Endothelial cell of umbilical vein (primary cell): ENCODE measurements around the gene DLST. TPM values are rescaled to one million over a fixed set of nuclear protein-coding genes. Genes with fewer than 3 reads are reported as not detected.

Experiments used
- BruUV-seq: library from RNA; stranded (reverse); fragments of 400-500 nt; replicated peaks from 2 replicates; lab custom pipeline; 2021; lab: Mats Ljungman, UMichigan
- CTCF ChIA-PET: fragments of 300-600, 350-600 bp; sonication (Branson Sonifier 250); formaldehyde crosslinking; loops from one replicate; lab custom pipeline; 2021; ENCODE audit warnings: antibody characterized with exemption, inconsistent platforms; lab: Charles Lee
- POLR2A ChIA-PET: fragments of 300-600, 350-600 bp; sonication (Branson Sonifier 250); formaldehyde crosslinking; loops from one replicate; lab custom pipeline; 2021; ENCODE audit warnings: antibody characterized with exemption, inconsistent platforms; lab: Charles Lee
- DNase-seq: peaks from one replicate; pipeline ENCODE4 v3.0.0-alpha.2; 2011; ENCODE audit warnings: low read depth, low spot score
- FAIRE-seq: peaks from 2 replicates; lab custom pipeline; 2011; peaks lifted over from hg19 to GRCh38; lab: Jason Lieb, UNC
- H2AFZ ChIP-seq: 2 replicates; pipeline ENCODE4 v1.6.0; 2012; ENCODE audit warnings: low read depth, low read length, control low read depth, inconsistent platforms
- H3K27ac ChIP-seq: 2 replicates; pipeline ENCODE4 v1.5.1; 2011; ENCODE audit warnings: low read depth, mild to moderate bottlenecking, control low read depth, low read length, moderate library complexity; ENCODE audit not compliant: insufficient read depth
- H3K27me3 ChIP-seq, 2 experiments: 2 replicates each; pipeline versions ENCODE4 v1.6.0 to v1.6.1; 2011; ENCODE audit warnings: low read length in 2 of 2, mixed read lengths in 1 of 2; ENCODE audit not compliant: control insufficient read depth in 2 of 2, insufficient read depth in 2 of 2
- H3K36me3 ChIP-seq, 2 experiments: 2 replicates in 1 of 2; 3 replicates in 1 of 2; pipeline ENCODE4 v1.5.1; 2011; ENCODE audit warnings: low read length in 2 of 2, mild to moderate bottlenecking in 1 of 2, moderate library complexity in 1 of 2; ENCODE audit not compliant: control insufficient read depth in 2 of 2, insufficient read depth in 2 of 2; ENCODE audit errors: extremely low read depth in 1 of 2
- H3K4me1 ChIP-seq: 3 replicates; pipeline ENCODE4 v1.5.1; 2011; ENCODE audit warnings: mild to moderate bottlenecking, low read length; ENCODE audit not compliant: control insufficient read depth, insufficient read depth; ENCODE audit errors: extremely low read depth
- H3K4me2 ChIP-seq: 2 replicates; pipeline ENCODE4 v1.6.1; 2011; ENCODE audit warnings: low read length, control low read depth, mixed read lengths; ENCODE audit not compliant: insufficient read depth
- H3K4me3 ChIP-seq, 3 experiments: fragments of 200-600 bp in 1 of 3; sonication (generic), shearing (Covaris generic) in 1 of 3; replicated peaks in 1 of 3; 2 replicates each; pipeline ENCODE4 v1.5.1; 2011 to 2016; ENCODE audit warnings: control low read depth in 3 of 3, low read length in 3 of 3, mild to moderate bottlenecking in 2 of 3, inconsistent platforms in 1 of 3, low read depth in 1 of 3, moderate library complexity in 1 of 3; ENCODE audit not compliant: insufficient read depth in 1 of 3
- H3K79me2 ChIP-seq: 2 replicates; pipeline ENCODE4 v1.6.0; 2012; ENCODE audit warnings: low read length, inconsistent platforms; ENCODE audit not compliant: control insufficient read depth, insufficient read depth
- H3K9ac ChIP-seq: replicated peaks from 2 replicates; pipeline ENCODE3; 2011; ENCODE audit warnings: low read length, control low read depth; ENCODE audit not compliant: insufficient read depth; ENCODE audit errors: extremely low read depth
- H3K9me1 ChIP-seq: replicated peaks from 3 replicates; pipeline ENCODE4 v1.6.0; 2011; ENCODE audit warnings: mild to moderate bottlenecking, low read length; ENCODE audit not compliant: control insufficient read depth, insufficient read depth; ENCODE audit errors: extremely low read depth
- H3K9me3 ChIP-seq: replicated peaks from 2 replicates; pipeline ENCODE4 v1.5.1; 2012; ENCODE audit warnings: low read length, inconsistent platforms; ENCODE audit not compliant: control insufficient read depth, insufficient read depth
- H4K20me1 ChIP-seq: replicated peaks from 2 replicates; pipeline ENCODE3; 2011; ENCODE audit warnings: mild to moderate bottlenecking, low read length; ENCODE audit not compliant: control insufficient read depth, insufficient read depth; ENCODE audit errors: extremely low read depth
- EZH2 ChIP-seq: IDR thresholded peaks from 2 replicates; pipeline ENCODE4 v1.6.1; 2012; ENCODE audit warnings: borderline replicate concordance, low read depth, mild to moderate bottlenecking, moderate library complexity, low read length, inconsistent platforms; ENCODE audit not compliant: severe bottlenecking
- FOS ChIP-seq: IDR thresholded peaks from 2 replicates; pipeline ENCODE4 v1.6.1; 2011; ENCODE audit warnings: mild to moderate bottlenecking, low read length, moderate library complexity, borderline replicate concordance; ENCODE audit not compliant: insufficient read depth
- GATA2 ChIP-seq: IDR thresholded peaks from 2 replicates; pipeline ENCODE4 v1.7.0; 2011; ENCODE audit warnings: low read depth, mild to moderate bottlenecking, moderate library complexity, mixed read lengths, low read length; ENCODE audit not compliant: insufficient read length, insufficient read depth
- JUN ChIP-seq: IDR thresholded peaks from 2 replicates; pipeline ENCODE4 v1.6.1; 2011; ENCODE audit warnings: borderline replicate concordance, low read depth; ENCODE audit not compliant: insufficient read length, insufficient read depth
- MYC ChIP-seq: IDR thresholded peaks from one replicate; pipeline ENCODE4 v1.6.1; 2011; ENCODE audit warnings: mild to moderate bottlenecking, low read depth, low read length
- POLR2A ChIP-seq: IDR thresholded peaks from 2 replicates; pipeline ENCODE4 v1.6.1; 2012; ENCODE audit warnings: low read depth, mild to moderate bottlenecking, control low read depth, low read length
- POLR2AphosphoS5 ChIP-seq: IDR thresholded peaks from 2 replicates; pipeline ENCODE4 v1.6.1; 2012; ENCODE audit warnings: low read depth, mild to moderate bottlenecking, control low read depth, low read length, moderate library complexity; ENCODE audit not compliant: insufficient read depth
- dilution Hi-C: fragments of 300-500 bp; cut with MboI; formaldehyde crosslinking; loops from one replicate; pipeline ENCODE4 v1.15.0; 2019; ENCODE audit warnings: low sequenced_read_pairs; ENCODE audit not compliant: extremely low pct_ligation_motif_present
- intact Hi-C: fragments of 100-400 bp; cut with micrococcal nuclease; formaldehyde crosslinking; loops from one replicate; pipeline ENCODE4 v1.10.0; 2022
- polyA plus RNA-seq, 4 experiments: library from polyadenylated mRNA; depleted of rRNA in 3 of 4; stranded (reverse) in 3 of 4; unstranded in 1 of 4; fragments of >200 nt; gene quantifications; 2 replicates each; pipeline versions ENCODE4 v1.2.1 to v1.2.3, GENCODE V29; 2011 to 2012; ENCODE audit warnings: missing spikeins in 1 of 4
- total RNA-seq: library from RNA; stranded (reverse); gene quantifications from 2 replicates; pipeline ENCODE4 v1.2.3, GENCODE V29; 2021
- TF ChIP-seq, protein P1 (sequence below): IDR thresholded peaks from 2 replicates; pipeline ENCODE4 v1.6.1; 2011; ENCODE audit not compliant: insufficient read depth, insufficient read length
- TF ChIP-seq, protein P2 (sequence below), 2 donors: IDR thresholded peaks; 1 replicate in 1 of 2; 2 replicates in 1 of 2; pipeline ENCODE4 v1.5.1; 2011; ENCODE audit warnings: low read length in 2 of 2, mild to moderate bottlenecking in 2 of 2, moderate library complexity in 2 of 2, control low read depth in 1 of 2, inconsistent platforms in 1 of 2, low read depth in 1 of 2; ENCODE audit not compliant: insufficient read depth in 1 of 2; ENCODE audit errors: extremely low read depth in 1 of 2

DLST gene
- total and polyA plus RNA-seq, 2 donors (not counting 3 experiments of a cell fraction or from before 2014, with no cell fraction given): 98.4 to 110 TPM

DNA sequence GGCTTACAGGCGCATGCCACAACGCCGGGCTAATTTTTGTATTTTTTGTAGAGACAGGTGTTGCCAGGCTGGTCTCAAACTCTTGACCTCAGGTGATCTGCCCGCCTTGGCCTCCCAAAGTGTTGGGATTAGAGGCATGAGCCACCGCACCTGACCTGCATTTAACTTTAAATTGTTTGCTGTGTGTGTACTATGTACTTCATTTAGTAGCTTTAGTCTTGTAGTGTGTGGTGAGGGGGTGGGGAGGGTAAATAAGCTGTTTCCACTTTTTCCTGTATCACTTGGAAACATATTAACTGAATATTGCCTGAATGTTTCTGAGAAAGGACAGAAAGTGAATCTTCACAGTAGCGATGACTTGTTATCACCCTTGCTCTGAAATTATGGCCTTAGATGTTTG lies 8.5 kb downstream of the DLST start:
- CTCF ChIA-PET: interaction anchor here (0.6 to 5.0 kb wide), 3 partner anchors 11 to 29 kb away, joined by 3 to 35 read pairs (median 14); no protein-coding TSS in a partner anchor
- dilution Hi-C loops: no loop called here

More for the DNA sequence above, 8.5 kb downstream of the DLST start:
- BruUV-seq: no TSS peak
- Histone ChIP-seq H4K20me1 (no peaks in the 10 kb centered on the region), H3K9me1 (no peaks in the 10 kb centered on the region), H3K9ac (no peak overlapping the region), H3K4me3 (no peak overlapping the region), H3K79me2 (peaks cover 41% of the 10 kb centered on the region), H3K4me2 (no peak overlapping the region), H3K4me1 (peaks cover 8% of the 10 kb centered on the region), H3K9me3 (no peaks in the 10 kb centered on the region), H3K27me3 (no peaks in the 10 kb centered on the region), H3K27ac (no peak overlapping the region), H3K36me3 (peaks cover 26 to 35% of the 10 kb centered on the region in 2 experiments), H2AFZ (no peak overlapping the region)
- FAIRE-seq: no peak
- intact Hi-C loops: no loop called here
- DNase-seq: no peak
- POLR2A ChIA-PET: no interaction called here
- TF ChIP-seq POLR2A (no peak), EZH2 (no peak), JUN (no peak), FOS (no peak), POLR2AphosphoS5 (no peak), MYC (no peak), GATA2 (no peak)
- TF ChIP-seq, protein P1, sequence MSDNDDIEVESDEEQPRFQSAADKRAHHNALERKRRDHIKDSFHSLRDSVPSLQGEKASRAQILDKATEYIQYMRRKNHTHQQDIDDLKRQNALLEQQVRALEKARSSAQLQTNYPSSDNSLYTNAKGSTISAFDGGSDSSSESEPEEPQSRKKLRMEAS: no peak
- TF ChIP-seq, protein P2, sequence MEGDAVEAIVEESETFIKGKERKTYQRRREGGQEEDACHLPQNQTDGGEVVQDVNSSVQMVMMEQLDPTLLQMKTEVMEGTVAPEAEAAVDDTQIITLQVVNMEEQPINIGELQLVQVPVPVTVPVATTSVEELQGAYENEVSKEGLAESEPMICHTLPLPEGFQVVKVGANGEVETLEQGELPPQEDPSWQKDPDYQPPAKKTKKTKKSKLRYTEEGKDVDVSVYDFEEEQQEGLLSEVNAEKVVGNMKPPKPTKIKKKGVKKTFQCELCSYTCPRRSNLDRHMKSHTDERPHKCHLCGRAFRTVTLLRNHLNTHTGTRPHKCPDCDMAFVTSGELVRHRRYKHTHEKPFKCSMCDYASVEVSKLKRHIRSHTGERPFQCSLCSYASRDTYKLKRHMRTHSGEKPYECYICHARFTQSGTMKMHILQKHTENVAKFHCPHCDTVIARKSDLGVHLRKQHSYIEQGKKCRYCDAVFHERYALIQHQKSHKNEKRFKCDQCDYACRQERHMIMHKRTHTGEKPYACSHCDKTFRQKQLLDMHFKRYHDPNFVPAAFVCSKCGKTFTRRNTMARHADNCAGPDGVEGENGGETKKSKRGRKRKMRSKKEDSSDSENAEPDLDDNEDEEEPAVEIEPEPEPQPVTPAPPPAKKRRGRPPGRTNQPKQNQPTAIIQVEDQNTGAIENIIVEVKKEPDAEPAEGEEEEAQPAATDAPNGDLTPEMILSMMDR (IDR thresholded peaks at IDR 0.05; ENCODE audit: extremely low read depth in 1 of 2, insufficient read depth in 1 of 2, low read depth in 1 of 2, low read length in 2 of 2): no peak
